GM19035 (cell line): Measurements from ENCODE around the gene HDAC2.
"Not testable (repeated sequence)": the region's sequence is repeated elsewhere in the genome, so short reads cannot be mapped to it uniquely, and the experiment has no call there.

Source experiments
- ATAC-seq: cut with Tn5 transposase; IDR thresholded peaks from one replicate; pipeline ENCODE4 v1.9.1; 2021; ENCODE audit not compliant: unreplicated experiment

Gene HDAC2

GRCh38 chr6:113976806-113977205, 5.9 kb upstream of the HDAC2 start:
- no peak for ATAC-seq

- ATAC-seq: no peak
Measured at GRCh38 chr6:113971741-113972140, 793 bp upstream of the HDAC2 start.

- peak; percentile 46 for ATAC-seq
Measured at GRCh38 chr6:113969888-113970804, 802 bp downstream of the HDAC2 start.

DNA sequence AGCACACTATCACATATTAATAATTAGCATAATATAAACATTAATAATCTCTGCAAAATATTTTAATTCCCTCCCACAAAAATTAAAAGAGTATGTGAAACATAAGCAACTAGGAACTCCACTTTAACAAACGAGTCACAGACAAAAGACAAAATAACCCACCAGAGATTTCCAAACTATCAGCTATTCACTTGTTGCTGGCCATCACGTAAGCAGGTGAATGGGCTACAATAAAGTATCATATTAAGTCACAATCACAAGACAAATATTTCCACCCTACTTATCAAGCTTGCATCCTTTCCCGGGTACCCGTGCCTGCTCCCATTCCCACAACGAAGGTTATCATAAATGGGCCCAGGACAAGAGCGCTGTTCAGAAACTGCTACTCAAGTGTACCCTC, 2.5 kb downstream of the HDAC2 start:
- no peak for ATAC-seq

DNA sequence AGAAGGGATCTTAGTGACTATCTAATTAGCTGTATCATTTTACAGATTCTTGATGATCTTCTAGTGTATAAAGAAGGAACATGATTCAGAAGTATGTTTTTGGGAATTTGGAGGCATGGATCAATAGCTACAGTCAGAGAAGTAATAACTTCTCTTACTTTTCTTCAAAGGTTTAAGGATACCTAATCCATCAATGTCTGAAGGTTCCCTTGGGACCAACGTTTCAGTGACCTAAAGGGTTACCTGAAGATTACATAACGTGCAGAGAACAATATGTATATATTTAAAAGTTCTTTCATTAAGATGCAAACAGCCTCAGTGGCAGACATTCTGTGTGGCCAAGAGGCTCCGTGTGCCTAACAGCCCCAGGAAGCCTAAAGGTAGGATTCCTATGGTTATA, 3.2 kb downstream of the HDAC2 start:
- no peak for ATAC-seq

DNA sequence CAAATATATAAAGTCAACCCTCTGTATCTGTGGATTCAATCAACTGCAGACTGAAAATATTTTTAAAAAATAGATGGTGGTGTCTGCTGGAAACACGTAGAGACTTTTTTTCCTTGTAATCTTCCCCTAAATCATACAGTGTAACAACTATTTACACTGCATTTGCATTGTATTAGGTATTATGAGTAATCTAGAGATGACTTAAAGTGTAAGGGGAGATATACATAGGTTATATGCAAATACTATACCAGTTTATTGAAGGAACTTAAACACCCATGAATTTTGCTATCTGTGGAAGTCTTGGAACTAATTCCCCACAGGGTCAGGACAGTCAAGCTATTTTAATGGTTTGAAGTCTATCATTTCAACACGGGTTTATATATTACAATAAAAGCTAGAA, 10.2 kb downstream of the HDAC2 start:
- peak; percentile 57 for ATAC-seq

- ATAC-seq: no peak
Measured at GRCh38 chr6:113959235-113959634, 11.7 kb downstream of the HDAC2 start.

DNA sequence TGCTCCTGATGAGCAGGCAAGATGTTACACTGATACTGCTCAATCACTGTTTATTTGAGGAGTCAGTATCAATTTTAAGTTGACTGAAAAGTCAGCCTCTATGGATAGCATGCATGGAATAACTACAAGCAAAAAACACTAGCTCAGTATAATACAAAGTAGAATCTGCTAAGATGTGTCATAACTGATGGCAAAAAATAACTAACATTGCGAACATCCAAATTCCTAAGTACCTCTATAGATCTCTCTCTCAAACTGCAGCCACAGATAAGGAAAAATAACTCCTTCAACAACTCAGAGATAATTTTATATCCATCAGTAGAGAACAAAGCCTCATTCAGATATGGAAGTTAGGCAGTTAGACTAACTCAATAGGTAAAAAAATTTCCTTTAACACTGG, 16.3 kb downstream of the HDAC2 start:
- no peak for ATAC-seq

DNA sequence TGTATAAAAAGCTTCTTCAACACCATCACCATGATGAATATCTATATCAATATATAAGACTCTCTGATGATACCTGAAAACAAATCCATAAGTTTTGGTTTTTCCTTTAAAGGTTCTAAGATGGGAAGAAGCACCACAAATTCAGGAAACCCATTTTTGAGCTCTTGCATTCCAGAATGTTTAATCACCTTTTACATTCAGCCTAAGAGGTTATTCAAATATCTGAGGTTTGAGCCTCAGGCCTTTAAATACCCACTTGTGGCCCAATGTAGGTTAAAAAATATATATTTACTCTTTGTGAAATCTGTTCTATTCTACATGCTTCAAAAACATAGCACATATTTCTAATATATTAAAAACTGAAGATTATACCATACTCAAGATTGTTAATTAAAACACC, 17.6 kb downstream of the HDAC2 start:
- no peak for ATAC-seq

GRCh38 chr6:113949499-113949898, 21.4 kb downstream of the HDAC2 start:
- ATAC-seq: no peak

GRCh38 chr6:113944701-113945100, 26.2 kb downstream of the HDAC2 start:
- ATAC-seq: no peak

- ATAC-seq: no peak
Measured at GRCh38 chr6:113939825-113940224, 31.1 kb downstream of the HDAC2 start.

DNA sequence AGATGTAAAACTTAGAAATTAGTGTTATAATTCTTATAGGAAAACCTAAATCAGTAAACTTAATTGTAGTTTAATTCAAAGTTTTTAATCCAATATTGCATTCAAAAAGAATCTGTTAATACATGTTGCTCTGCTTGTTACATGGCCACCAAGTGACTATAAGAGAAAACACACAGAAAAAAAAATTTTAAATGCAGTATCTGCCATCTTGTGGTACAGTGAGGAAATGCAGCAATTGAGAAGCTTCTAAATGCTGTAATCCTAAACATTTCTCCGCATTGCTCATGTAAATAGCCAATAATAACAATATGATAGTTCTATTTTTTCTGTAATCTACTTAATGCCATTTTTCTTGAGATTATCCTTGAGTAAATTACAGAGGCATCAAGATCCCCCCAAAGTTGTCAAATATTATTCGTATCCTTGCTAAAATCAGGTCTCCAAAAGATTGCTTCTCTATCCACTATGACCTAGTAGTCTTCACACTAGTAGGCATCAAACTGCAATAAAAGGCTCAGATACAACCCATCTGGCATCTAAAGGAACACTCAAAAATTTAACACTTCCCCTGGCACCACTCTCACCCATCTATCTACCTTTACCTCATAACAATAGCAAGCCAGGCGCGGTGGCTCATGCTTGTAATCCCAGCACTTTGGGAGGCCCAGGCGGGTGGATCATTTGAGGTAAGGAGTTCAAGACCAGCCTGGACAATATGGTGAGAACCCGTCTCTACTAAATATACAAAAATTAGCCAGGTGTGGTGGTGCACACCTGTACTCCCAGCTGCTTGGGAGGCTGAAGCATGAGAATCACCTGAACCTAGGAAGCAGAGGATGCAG, 34.6 kb downstream of the HDAC2 start:
- peak; percentile 91 for ATAC-seq

GRCh38 chr6:113934101-113934500, 36.8 kb downstream of the HDAC2 start:
- no peak for ATAC-seq

- ATAC-seq: not testable (repeated sequence)
Measured at GRCh38 chr6:113931907-113932306, 39.0 kb downstream of the HDAC2 start.

DNA sequence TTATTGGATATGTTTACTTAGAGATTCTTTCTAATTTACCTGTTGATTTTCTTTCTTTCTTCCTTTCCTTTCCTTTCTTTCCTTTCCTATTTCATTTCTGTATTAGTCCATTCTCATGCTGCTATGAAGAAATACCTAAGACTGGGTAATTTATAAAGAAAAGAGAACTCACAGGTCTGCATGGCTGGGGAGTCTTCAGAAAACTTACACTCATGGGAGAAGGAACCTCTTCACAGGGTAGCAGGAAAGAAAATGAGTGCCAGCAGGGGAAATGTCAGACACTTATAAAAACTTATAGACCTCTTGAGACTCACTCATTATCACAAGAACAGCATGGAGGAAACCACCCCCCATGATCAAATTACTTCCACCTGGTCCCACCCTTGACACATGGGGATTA, 40.8 kb downstream of the HDAC2 start:
- no peak for ATAC-seq

DNA sequence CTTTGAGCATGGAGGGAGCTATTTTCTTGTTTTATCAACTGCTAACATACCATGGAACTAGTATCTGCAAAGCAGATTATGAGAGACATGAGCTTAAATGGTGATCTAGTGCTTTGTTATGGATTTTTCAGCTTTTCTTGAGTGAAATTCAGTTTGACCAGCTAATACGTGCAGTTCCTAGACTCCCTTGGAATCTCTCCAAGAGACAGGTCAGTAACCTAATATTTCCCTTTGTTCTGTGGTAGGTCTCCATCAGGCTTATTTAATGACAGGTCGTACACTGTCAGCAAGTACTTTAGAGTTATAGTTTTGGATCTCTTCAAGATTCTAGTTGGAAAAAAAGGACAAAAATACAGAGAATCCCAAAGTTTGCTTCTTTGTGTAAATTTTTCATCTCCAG, 43.9 kb downstream of the HDAC2 start:
- ATAC-seq: no peak

- ATAC-seq: no peak
Measured at GRCh38 chr6:113925378-113925777, 45.6 kb downstream of the HDAC2 start.

GRCh38 chr6:113924312-113924723, 46.6 kb downstream of the HDAC2 start:
- no peak for ATAC-seq

DNA sequence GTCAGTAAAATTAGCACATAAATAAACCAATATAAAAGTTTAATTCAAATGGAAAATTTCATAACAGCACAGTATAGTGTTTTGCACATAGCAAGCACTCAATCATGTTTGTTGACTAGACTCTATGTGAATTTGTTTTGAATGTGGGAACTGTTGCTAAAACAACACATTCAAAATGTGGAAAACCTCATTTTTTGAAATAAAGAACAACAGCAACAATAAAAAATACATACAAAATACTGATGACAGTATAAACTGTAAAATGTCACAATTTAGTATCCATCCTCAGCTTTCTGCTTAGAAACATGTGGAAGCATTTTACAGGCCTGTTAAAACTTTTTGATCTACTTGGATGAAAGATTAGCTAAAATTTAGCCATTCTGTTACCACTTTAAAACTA, 47.4 kb downstream of the HDAC2 start:
- no peak for ATAC-seq

GRCh38 chr6:113921299-113921904, 49.5 kb downstream of the HDAC2 start:
- peak; percentile 14 for ATAC-seq
